Osteocyte (in vitro differentiated cells): Measurements from ENCODE around the gene ZNF595. TPM values are rescaled to one million over a fixed set of nuclear protein-coding genes. Genes with fewer than 3 reads are reported as not detected.

ENCODE experiments used
- DNase-seq: peaks from one replicate; pipeline ENCODE4 v3.0.0; 2021; ENCODE audit warnings: mixed read lengths; ENCODE audit not compliant: unreplicated experiment; ENCODE audit errors: extremely low spot score
- H3K27ac Mint-ChIP-seq: one replicate; pipeline ENCODE4 v1.8.0; 2021; ENCODE audit warnings: mild to moderate bottlenecking, mixed read lengths; ENCODE audit not compliant: unreplicated experiment
- H3K27me3 Mint-ChIP-seq: one replicate; pipeline ENCODE4 v1.8.0; 2021; ENCODE audit warnings: mixed read lengths; ENCODE audit not compliant: unreplicated experiment
- H3K36me3 Mint-ChIP-seq: one replicate; pipeline ENCODE4 v1.8.0; 2021; ENCODE audit warnings: mixed read lengths; ENCODE audit not compliant: unreplicated experiment
- H3K4me1 Mint-ChIP-seq: one replicate; pipeline ENCODE4 v1.8.0; 2021; ENCODE audit warnings: mixed read lengths; ENCODE audit not compliant: unreplicated experiment
- H3K4me3 Mint-ChIP-seq: one replicate; pipeline ENCODE4 v1.8.0; 2021; ENCODE audit warnings: mild to moderate bottlenecking, moderate library complexity, mixed read lengths; ENCODE audit not compliant: unreplicated experiment
- H3K9me3 Mint-ChIP-seq: one replicate; pipeline ENCODE4 v1.8.0; 2021; ENCODE audit warnings: mixed read lengths; ENCODE audit not compliant: unreplicated experiment
- total RNA-seq: library from RNA; stranded (reverse); gene quantifications from 2 replicates; pipeline ENCODE4 v1.2.1, GENCODE V29; 2021
- TF ChIP-seq, protein P1 (sequence below): fragments of 200-600 bp; sonication (generic); IDR thresholded peaks from 2 replicates; pipeline ENCODE4 v1.5.0; 2021; ENCODE audit warnings: antibody characterized with exemption, mild to moderate bottlenecking, moderate library complexity

ZNF595 gene
- total RNA-seq, 1 donor from 2014 or later, result 5.0 TPM

DNA sequence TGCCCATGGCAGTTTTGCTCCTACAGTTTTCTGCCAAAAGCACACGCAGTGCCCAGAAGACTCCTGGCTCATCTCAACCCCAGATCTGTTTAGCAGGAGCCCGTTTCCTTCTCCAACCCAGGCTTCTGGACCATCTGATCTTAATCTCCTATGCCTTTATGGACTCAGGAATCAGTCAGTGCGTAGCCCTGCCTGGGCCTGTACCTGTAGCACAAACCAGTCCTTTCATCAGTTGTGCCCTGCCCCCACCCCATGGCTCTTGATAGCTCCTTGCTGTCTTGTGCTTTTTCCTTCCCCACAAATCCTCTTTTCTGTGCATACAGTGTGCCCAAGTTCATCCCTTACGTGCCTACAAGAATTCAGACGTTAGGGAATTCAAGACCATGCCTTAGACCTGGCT lies 72.7 kb downstream of the ZNF595 start:
- TF ChIP-seq, protein P1, sequence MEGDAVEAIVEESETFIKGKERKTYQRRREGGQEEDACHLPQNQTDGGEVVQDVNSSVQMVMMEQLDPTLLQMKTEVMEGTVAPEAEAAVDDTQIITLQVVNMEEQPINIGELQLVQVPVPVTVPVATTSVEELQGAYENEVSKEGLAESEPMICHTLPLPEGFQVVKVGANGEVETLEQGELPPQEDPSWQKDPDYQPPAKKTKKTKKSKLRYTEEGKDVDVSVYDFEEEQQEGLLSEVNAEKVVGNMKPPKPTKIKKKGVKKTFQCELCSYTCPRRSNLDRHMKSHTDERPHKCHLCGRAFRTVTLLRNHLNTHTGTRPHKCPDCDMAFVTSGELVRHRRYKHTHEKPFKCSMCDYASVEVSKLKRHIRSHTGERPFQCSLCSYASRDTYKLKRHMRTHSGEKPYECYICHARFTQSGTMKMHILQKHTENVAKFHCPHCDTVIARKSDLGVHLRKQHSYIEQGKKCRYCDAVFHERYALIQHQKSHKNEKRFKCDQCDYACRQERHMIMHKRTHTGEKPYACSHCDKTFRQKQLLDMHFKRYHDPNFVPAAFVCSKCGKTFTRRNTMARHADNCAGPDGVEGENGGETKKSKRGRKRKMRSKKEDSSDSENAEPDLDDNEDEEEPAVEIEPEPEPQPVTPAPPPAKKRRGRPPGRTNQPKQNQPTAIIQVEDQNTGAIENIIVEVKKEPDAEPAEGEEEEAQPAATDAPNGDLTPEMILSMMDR, result no peak
- no peaks in the 10 kb centered on the region for H3K27me3 Mint-ChIP-seq
- peaks cover 12% of the 10 kb centered on the region for H3K4me1 Mint-ChIP-seq
- H3K27ac Mint-ChIP-seq, result peak overlapping the region; percentile 99
- H3K36me3 Mint-ChIP-seq, result peaks cover 6% of the 10 kb centered on the region
- H3K9me3 Mint-ChIP-seq, result peaks cover 4% of the 10 kb centered on the region
- no peak for DNase-seq
- H3K4me3 Mint-ChIP-seq, result peak overlapping the region; percentile 99

DNA sequence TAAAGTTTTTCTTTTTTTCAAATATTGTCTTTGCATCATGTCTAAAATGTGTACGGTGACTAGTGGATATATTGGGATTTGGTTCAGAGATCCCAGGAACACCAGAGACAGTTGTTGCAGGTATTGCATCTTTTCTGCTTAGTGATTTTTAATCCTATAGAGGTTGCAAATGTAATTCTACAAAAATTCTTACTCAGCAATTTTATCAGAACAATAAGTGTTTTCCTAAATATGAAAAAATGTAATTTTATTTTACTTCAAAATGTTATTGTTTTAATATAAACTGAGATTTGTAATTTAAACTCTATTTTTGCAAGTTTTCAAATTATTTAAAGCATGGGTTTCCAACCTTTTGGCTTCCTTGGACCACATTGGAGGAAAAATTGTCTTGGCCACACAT lies 79.4 kb downstream of the ZNF595 start:
- TF ChIP-seq, protein P1, result no peak
- no peaks in the 10 kb centered on the region for H3K27me3 Mint-ChIP-seq
- DNase-seq, result no peak
- H3K36me3 Mint-ChIP-seq, result peaks cover 37% of the 10 kb centered on the region
- no peaks in the 10 kb centered on the region for H3K4me1 Mint-ChIP-seq
- H3K9me3 Mint-ChIP-seq, result peaks cover 15% of the 10 kb centered on the region
- no peak overlapping the region for H3K27ac Mint-ChIP-seq
- H3K4me3 Mint-ChIP-seq, result no peak overlapping the region

Other genes starting within 250 kb of the ZNF595 start
- gene ZNF718, start 71.2 kb downstream of the ZNF595 start, total RNA-seq, result 5.8 and 5.9 TPM in 2 replicates